MM.1S (cell line): ENCODE data around the gene GRIK5.

Source experiments
- EZH2 ChIP-seq: fragments of 300-600 bp; sonication (generic); optimal IDR thresholded peaks from 2 replicates; pipeline ENCODE3; 2017; ENCODE audit warnings: low read depth, mild to moderate bottlenecking, antibody characterized with exemption, low read length, mixed read lengths
- EZH2phosphoT487 ChIP-seq: fragments of 300-600 bp; sonication (generic); IDR thresholded peaks from 2 replicates; pipeline ENCODE4 v1.6.1; 2018; ENCODE audit warnings: antibody characterized with exemption, low read length
- TF ChIP-seq, protein P1 (sequence below): fragments of 300-600 bp; sonication (generic); IDR thresholded peaks from 2 replicates; pipeline ENCODE4 v1.5.1; 2016; ENCODE audit warnings: antibody characterized with exemption, low read length, mixed read lengths

DNA sequence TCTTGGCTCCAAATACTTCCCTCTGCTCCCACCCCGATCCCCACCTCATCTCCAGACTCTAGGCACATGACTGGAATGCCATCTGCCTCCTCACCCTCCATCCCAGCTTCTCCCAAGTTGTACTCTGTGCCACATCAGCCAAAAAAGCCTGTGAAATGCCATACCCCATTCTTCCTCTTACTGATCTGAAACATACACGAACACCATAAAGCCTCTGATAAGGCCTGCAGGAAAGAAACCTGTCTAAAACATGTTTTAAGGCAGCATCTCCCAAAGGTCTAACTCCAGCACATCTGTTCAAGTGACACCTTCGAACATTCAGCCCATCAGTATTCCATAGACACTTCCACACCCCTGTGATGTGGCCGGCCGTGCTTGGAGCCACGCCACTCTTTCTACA, 5.6 kb downstream of the GRIK5 start:
- TF ChIP-seq EZH2phosphoT487 (no peak), EZH2 (no peak)
- TF ChIP-seq, protein P1, sequence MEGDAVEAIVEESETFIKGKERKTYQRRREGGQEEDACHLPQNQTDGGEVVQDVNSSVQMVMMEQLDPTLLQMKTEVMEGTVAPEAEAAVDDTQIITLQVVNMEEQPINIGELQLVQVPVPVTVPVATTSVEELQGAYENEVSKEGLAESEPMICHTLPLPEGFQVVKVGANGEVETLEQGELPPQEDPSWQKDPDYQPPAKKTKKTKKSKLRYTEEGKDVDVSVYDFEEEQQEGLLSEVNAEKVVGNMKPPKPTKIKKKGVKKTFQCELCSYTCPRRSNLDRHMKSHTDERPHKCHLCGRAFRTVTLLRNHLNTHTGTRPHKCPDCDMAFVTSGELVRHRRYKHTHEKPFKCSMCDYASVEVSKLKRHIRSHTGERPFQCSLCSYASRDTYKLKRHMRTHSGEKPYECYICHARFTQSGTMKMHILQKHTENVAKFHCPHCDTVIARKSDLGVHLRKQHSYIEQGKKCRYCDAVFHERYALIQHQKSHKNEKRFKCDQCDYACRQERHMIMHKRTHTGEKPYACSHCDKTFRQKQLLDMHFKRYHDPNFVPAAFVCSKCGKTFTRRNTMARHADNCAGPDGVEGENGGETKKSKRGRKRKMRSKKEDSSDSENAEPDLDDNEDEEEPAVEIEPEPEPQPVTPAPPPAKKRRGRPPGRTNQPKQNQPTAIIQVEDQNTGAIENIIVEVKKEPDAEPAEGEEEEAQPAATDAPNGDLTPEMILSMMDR = no peak
